Esophagus muscularis mucosa (tissue), 3 donors: ENCODE data around the gene PRKAG2.

Experiments used
- CTCF ChIP-seq, 3 experiments: fragments of 200-600 bp in 2 of 3; fragments of 450-650 bp in 1 of 3; sonication (generic) in 2 of 3; IDR thresholded peaks; one replicate each; pipeline ENCODE4 v1.5.1; 2017 to 2019; ENCODE audit warnings: antibody characterized with exemption in 3 of 3, mild to moderate bottlenecking in 2 of 3, moderate library complexity in 1 of 3
- POLR2A ChIP-seq: fragments of 450-650 bp; IDR thresholded peaks from one replicate; pipeline ENCODE4 v1.6.1; 2017; ENCODE audit warnings: antibody characterized with exemption, moderate library complexity, mild to moderate bottlenecking, low read depth

GRCh38 chr7:151706277-151707104 is 170.4 kb downstream of the PRKAG2 start:
- TF ChIP-seq CTCF (IDR thresholded peaks at IDR 0.05) (no peak), POLR2A (no peak)
